T follicular helper cell (primary cell): ENCODE measurements around the gene REC8.

Source experiments
- DNase-seq: peaks from one replicate; pipeline ENCODE4 v3.0.0-alpha.2; 2020; ENCODE audit warnings: low read depth

Gene REC8

DNA sequence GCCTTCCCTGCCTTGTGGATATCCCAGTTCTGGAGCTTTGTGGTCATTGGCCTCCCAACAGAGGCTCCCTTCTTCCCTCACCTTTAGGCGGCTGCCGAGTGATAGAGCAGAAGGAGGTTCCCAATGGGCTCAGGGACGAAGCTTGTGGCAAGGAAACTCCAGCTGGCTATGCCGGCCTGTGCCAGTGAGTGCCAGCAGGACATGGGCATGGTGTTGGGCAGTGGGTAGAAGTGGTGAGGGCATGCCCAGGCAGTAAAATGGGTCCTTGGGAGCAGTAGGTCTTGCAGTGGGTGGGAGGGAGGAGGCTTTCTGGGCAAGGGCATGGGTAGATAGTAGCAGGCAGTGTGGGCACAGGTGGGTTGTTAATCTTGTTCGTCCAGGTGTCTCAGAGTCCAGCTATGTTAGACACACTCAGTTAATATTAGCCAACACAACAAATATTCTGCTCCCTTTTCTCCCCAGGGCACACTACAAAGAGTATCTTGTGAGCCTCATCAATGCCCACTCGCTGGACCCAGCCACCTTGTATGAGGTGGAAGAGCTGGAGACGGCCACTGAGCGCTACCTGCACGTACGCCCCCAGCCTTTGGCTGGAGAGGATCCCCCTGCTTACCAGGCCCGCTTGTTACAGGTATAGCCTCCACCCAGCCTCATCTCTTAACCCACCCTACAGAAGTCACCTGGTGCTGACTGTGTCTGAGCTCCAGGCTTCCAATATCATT, 11.9 kb upstream of the REC8 start:
- no peak for DNase-seq

- no peak for DNase-seq
Measured at GRCh38 chr14:24160499-24160849, 11.4 kb upstream of the REC8 start.

- peak; percentile 96 for DNase-seq
Measured at GRCh38 chr14:24160850-24161804, 10.8 kb upstream of the REC8 start, which contains the start of gene IRF9. Gene IRF9 (plus strand): TSS chr14:24161265. CDS start chr14:24162145, 880 bp downstream.

- no peak for DNase-seq
Measured at GRCh38 chr14:24162093-24162492, 9.8 kb upstream of the REC8 start.

GRCh38 chr14:24164518-24164991, 7.3 kb upstream of the REC8 start:
- no peak for DNase-seq

DNA sequence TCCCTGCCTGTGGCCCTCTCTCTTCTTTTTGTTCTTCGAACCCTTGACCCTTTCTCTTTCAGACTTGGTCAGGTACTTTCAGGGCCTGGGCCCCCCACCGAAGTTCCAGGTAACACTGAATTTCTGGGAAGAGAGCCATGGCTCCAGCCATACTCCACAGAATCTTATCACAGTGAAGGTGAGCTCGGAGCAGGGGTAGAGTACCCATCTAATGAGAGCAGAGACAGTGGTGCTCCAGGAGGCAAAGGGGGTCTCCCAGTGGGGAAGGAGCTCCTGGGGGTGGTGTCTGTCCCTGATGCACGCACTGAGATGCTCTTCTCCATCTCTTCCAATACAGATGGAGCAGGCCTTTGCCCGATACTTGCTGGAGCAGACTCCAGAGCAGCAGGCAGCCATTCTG, 6.1 kb upstream of the REC8 start:
- no peak for DNase-seq

GRCh38 chr14:24167469-24168114, 4.3 kb upstream of the REC8 start:
- DNase-seq = no peak

DNA sequence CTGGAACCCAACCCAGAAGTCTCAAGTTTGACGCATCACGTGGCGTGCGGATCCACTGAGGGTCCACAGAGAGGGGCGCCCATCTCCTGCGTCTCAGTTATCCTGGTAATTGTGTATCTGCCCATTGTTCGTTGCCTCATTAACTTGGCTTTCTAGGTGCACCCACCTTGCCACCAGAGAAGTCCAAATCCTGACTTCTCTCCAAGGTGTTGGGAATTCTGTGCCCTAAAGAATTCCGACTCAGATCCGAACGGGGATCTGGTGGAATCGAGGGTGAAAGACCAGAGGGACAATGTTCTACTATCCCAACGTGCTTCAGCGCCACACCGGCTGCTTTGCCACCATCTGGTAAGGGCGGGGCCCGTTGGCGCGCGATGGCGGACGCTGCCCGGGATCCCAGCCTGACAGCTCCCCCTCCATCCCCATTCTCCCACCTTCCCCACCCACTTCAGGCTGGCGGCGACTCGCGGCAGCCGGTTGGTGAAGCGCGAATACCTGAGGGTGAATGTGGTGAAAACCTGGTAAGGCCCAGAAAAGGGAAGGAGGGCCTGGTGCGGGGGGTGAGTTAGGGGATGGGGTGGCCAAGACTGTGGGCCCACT, 481 bp downstream of the REC8 start:
- DNase-seq = no peak

GRCh38 chr14:24172871-24173281, 996 bp downstream of the REC8 start:
- DNase-seq = no peak

DNA sequence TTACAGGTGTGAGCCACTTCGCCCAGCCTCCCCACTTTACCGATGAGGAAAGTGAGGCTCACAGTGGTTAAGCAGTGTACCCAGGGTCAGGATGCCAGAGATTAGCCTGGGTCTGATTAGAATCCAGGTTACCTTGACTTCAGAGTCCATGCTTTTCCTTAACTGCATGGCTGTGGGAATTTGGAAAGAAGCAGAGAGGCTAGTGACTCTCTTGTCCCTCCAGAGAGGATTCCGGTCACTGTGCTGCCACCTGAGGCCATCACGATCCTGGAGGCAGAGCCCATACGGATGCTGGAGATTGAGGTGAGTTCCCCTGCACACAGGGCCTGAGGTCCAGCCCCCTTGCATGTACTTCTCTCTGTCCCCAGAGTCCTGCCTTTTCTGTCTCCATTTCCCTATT, 4.7 kb downstream of the REC8 start:
- no peak for DNase-seq

DNA sequence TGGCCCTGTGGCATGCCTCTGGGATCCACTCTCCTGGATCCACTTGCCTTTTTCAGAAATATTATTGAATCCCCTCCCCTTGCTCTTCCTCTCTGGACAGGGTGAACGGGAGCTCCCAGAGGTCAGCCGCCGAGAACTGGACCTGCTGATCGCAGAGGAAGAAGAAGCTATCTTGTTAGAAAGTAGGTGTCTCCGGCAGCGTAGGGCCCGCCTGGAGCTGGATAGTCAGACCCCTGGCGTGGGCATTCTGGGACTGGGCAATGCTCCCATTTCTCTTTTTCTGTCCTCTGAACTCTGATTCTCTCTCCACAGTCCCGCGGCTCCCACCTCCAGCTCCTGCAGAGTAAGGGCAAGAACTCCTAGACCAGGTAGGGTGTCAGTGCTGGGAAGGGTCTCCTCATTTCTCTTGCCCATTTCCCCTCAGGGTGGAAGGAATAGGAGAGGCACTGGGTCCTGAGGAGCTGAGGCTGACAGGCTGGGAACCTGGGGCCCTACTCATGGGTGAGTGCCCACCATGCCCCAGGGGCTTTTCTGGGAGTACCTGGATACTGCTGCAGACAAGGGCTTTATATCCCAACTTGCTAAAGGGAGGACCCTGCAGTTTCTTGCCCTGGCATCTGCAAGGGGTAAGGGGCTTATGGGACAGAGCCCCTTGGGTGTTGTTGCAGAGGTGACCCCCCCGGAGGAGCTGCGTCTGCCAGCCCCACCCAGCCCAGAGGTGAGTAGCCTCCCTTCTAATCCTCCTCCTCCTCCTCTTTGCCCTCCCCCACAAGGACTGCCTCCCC, 5.4 kb downstream of the REC8 start:
- no peak for DNase-seq

- DNase-seq = no peak
Measured at GRCh38 chr14:24177891-24178290, 6.0 kb downstream of the REC8 start.

- DNase-seq = no peak
Measured at GRCh38 chr14:24178399-24179178, 6.7 kb downstream of the REC8 start.

GRCh38 chr14:24179294-24179960, 7.5 kb downstream of the REC8 start:
- no peak for DNase-seq

GRCh38 chr14:24179961-24180796, 8.3 kb downstream of the REC8 start:
- no peak for DNase-seq

- no peak for DNase-seq
Measured at GRCh38 chr14:24181371-24182077, 9.6 kb downstream of the REC8 start.

- DNase-seq = no peak
Measured at GRCh38 chr14:24182110-24182882, 10.4 kb downstream of the REC8 start.
